ENCODE data around the gene FABP1. TPM values are rescaled to one million over a fixed set of nuclear protein-coding genes. Genes with fewer than 3 reads are reported as not detected.

FABP1 gene
- total RNA-seq, 1 experiment from 2014 or later, result not detected

- H3K36me3 ChIP-seq, result no peaks in the 10 kb centered on the region
- no peaks in the 10 kb centered on the region for H3K27me3 ChIP-seq (replicated peaks)
- no peaks in the 10 kb centered on the region for H3K4me1 ChIP-seq (replicated peaks)
Measured at GRCh38 chr2:88129313-88129959, 1.6 kb upstream of the FABP1 start.

GRCh38 chr2:88128654-88129312 is 921 bp upstream of the FABP1 start:
- H3K27ac ChIP-seq, result no peak overlapping the region
- H3K9me3 ChIP-seq (replicated peaks), result no peaks in the 10 kb centered on the region
- DNase-seq (ENCODE audit: low read depth in 1 of 2, low spot score in 2 of 2), result no peak
- no peaks in the 10 kb centered on the region for H3K27me3 ChIP-seq (replicated peaks)
- H3K4me3 ChIP-seq, result no peak overlapping the region
- no peaks in the 10 kb centered on the region for H3K36me3 ChIP-seq
- H3K4me1 ChIP-seq (replicated peaks), result no peaks in the 10 kb centered on the region

More at GRCh38 chr2:88129313-88129959, 1.6 kb upstream of the FABP1 start:
- H3K9me3 ChIP-seq (replicated peaks), result no peaks in the 10 kb centered on the region
- no peak for DNase-seq (ENCODE audit: low read depth in 1 of 2, low spot score in 2 of 2)
- H3K4me3 ChIP-seq, result no peak overlapping the region
- no peak overlapping the region for H3K27ac ChIP-seq

- Histone ChIP-seq H3K36me3 (no peaks in the 10 kb centered on the region), H3K4me3 (no peak overlapping the region), H3K9me3 (replicated peaks) (no peaks in the 10 kb centered on the region)
Measured at GRCh38 chr2:88127638-88127887, 299 bp downstream of the FABP1 start.

GRCh38 chr2:88126772-88127637 is 857 bp downstream of the FABP1 start:
- no peaks in the 10 kb centered on the region for H3K9me3 ChIP-seq (replicated peaks)
- H3K4me1 ChIP-seq (replicated peaks), result no peaks in the 10 kb centered on the region
- no peaks in the 10 kb centered on the region for H3K27me3 ChIP-seq (replicated peaks)
- H3K27ac ChIP-seq, result no peak overlapping the region
- H3K36me3 ChIP-seq, result no peaks in the 10 kb centered on the region
- DNase-seq (ENCODE audit: low read depth in 1 of 2, low spot score in 2 of 2), result no peak
- H3K4me3 ChIP-seq, result no peak overlapping the region

More at GRCh38 chr2:88127638-88127887, 299 bp downstream of the FABP1 start:
- Histone ChIP-seq H3K4me1 (replicated peaks) (no peaks in the 10 kb centered on the region), H3K27me3 (replicated peaks) (no peaks in the 10 kb centered on the region), H3K27ac (no peak overlapping the region)
- DNase-seq (ENCODE audit: low read depth in 1 of 2, low spot score in 2 of 2), result no peak

GRCh38 chr2:88125924-88126771 is 1.7 kb downstream of the FABP1 start:
- H3K27me3 ChIP-seq (replicated peaks), result no peaks in the 10 kb centered on the region
- no peak overlapping the region for H3K4me3 ChIP-seq
- no peaks in the 10 kb centered on the region for H3K4me1 ChIP-seq (replicated peaks)
- DNase-seq (ENCODE audit: low read depth in 1 of 2, low spot score in 2 of 2), result no peak
- no peaks in the 10 kb centered on the region for H3K9me3 ChIP-seq (replicated peaks)
- H3K27ac ChIP-seq, result no peak overlapping the region
- no peaks in the 10 kb centered on the region for H3K36me3 ChIP-seq

GRCh38 chr2:88125344-88125923 is 2.4 kb downstream of the FABP1 start:
- no peak for DNase-seq (ENCODE audit: low read depth in 1 of 2, low spot score in 2 of 2)
- no peak overlapping the region for H3K27ac ChIP-seq
- H3K9me3 ChIP-seq (replicated peaks), result no peaks in the 10 kb centered on the region
- H3K27me3 ChIP-seq (replicated peaks), result 0 out of 2 replicates have a peak, but pooled peaks cover 3% of the 10 kb centered on the region
- H3K36me3 ChIP-seq, result no peaks in the 10 kb centered on the region
- no peaks in the 10 kb centered on the region for H3K4me1 ChIP-seq (replicated peaks)
- no peak overlapping the region for H3K4me3 ChIP-seq

- no peak for DNase-seq (ENCODE audit: low read depth in 1 of 2, low spot score in 2 of 2)
- no peaks in the 10 kb centered on the region for H3K9me3 ChIP-seq (replicated peaks)
- H3K36me3 ChIP-seq, result no peaks in the 10 kb centered on the region
- H3K4me3 ChIP-seq, result no peak overlapping the region
- H3K4me1 ChIP-seq (replicated peaks), result no peaks in the 10 kb centered on the region
- H3K27ac ChIP-seq, result no peak overlapping the region
- H3K27me3 ChIP-seq (replicated peaks), result 0 out of 2 replicates have a peak, but pooled peaks cover 3% of the 10 kb centered on the region
Measured at GRCh38 chr2:88123975-88124917, 3.6 kb downstream of the FABP1 start.

GRCh38 chr2:88123164-88123974 is 4.5 kb downstream of the FABP1 start:
- Histone ChIP-seq H3K4me1 (replicated peaks) (no peaks in the 10 kb centered on the region), H3K4me3 (no peak overlapping the region), H3K9me3 (replicated peaks) (no peaks in the 10 kb centered on the region), H3K27ac (no peak overlapping the region), H3K27me3 (replicated peaks) (0 out of 2 replicates have a peak, but pooled peaks cover 5% of the 10 kb centered on the region), H3K36me3 (no peaks in the 10 kb centered on the region)
- no peak for DNase-seq (ENCODE audit: low read depth in 1 of 2, low spot score in 2 of 2)

- H3K4me3 ChIP-seq, result no peak overlapping the region
- no peak overlapping the region for H3K27ac ChIP-seq
- DNase-seq (ENCODE audit: low read depth in 1 of 2, low spot score in 2 of 2), result no peak
- no peaks in the 10 kb centered on the region for H3K4me1 ChIP-seq (replicated peaks)
- H3K9me3 ChIP-seq (replicated peaks), result no peaks in the 10 kb centered on the region
- 0 out of 2 replicates have a peak, but pooled peaks cover 5% of the 10 kb centered on the region for H3K27me3 ChIP-seq (replicated peaks)
- no peaks in the 10 kb centered on the region for H3K36me3 ChIP-seq
Measured at GRCh38 chr2:88122141-88122884, 5.5 kb downstream of the FABP1 start.

GRCh38 chr2:88121678-88122077 is 6.2 kb downstream of the FABP1 start:
- no peak overlapping the region for H3K4me3 ChIP-seq
- no peak for DNase-seq (ENCODE audit: low read depth in 1 of 2, low spot score in 2 of 2)

GRCh38 chr2:88117973-88118372 is 9.9 kb downstream of the FABP1 start:
- H3K4me3 ChIP-seq, result no peak overlapping the region
- no peaks in the 10 kb centered on the region for H3K4me1 ChIP-seq (replicated peaks)
- H3K9me3 ChIP-seq (replicated peaks), result no peaks in the 10 kb centered on the region
- DNase-seq (ENCODE audit: low read depth in 1 of 2, low spot score in 2 of 2), result no peak
- H3K27me3 ChIP-seq (replicated peaks), result 0 out of 2 replicates have a peak, but pooled peaks cover 9% of the 10 kb centered on the region
- H3K36me3 ChIP-seq, result no peaks in the 10 kb centered on the region
- H3K27ac ChIP-seq, result no peak overlapping the region

More at GRCh38 chr2:88121678-88122077, 6.2 kb downstream of the FABP1 start:
- Histone ChIP-seq H3K27me3 (replicated peaks) (0 out of 2 replicates have a peak, but pooled peaks cover 5% of the 10 kb centered on the region), H3K4me1 (replicated peaks) (no peaks in the 10 kb centered on the region), H3K36me3 (no peaks in the 10 kb centered on the region), H3K9me3 (replicated peaks) (no peaks in the 10 kb centered on the region), H3K27ac (no peak overlapping the region)
